ENCODE measurements around the gene WDPCP.

- TF ChIP-seq POLR2AphosphoS5 (IDR thresholded peaks at IDR 0.05; ENCODE audit: low read depth, low read length) (no peak), POLR2A (IDR thresholded peaks at IDR 0.05; ENCODE audit: low read depth, low read length) (no peak)
These were observed 501.6 kb downstream of the WDPCP start for GRCh38 chr2:63086687-63087086.
